HG02588 (cell line): Measurements from ENCODE around the gene ZNF746.

Experiments used
- ATAC-seq: cut with Tn5 transposase; IDR thresholded peaks from one replicate; pipeline ENCODE4 v1.9.1; 2021; ENCODE audit warnings: mild to moderate bottlenecking, moderate library complexity; ENCODE audit not compliant: unreplicated experiment

ZNF746 gene

DNA sequence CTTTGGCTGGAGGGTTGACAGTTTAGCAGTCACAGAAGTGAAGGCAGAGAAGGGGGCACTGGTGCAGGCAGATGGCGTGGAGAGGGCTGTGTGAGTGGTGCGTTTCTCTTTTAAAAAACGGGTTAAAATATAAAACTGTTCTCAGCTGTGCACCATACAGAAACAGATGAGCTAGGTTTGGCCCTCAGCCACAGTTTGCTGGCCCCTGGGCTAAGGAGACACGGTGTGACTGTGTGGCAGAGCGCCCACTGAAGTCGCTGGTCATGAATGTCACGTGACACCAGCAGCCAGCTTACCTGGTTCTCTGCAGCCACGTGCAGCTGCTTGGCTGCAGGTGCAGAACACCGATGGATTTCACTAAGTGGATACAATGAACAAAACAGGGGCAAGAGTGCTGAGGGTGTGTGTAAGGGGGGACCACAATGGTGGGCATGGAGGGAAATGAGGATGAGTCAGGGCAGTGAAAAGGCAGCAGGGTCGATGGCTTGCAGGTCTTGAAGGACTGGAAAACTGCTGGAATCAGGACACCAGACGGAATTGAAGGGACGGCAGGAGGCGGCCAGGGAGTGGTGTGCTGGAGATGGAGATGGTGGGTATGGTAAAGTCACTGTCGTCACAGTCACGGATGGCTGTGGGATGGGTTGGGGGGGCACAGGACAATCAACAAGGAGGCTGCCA, 7.4 kb downstream of the ZNF746 start:
- ATAC-seq: no peak

DNA sequence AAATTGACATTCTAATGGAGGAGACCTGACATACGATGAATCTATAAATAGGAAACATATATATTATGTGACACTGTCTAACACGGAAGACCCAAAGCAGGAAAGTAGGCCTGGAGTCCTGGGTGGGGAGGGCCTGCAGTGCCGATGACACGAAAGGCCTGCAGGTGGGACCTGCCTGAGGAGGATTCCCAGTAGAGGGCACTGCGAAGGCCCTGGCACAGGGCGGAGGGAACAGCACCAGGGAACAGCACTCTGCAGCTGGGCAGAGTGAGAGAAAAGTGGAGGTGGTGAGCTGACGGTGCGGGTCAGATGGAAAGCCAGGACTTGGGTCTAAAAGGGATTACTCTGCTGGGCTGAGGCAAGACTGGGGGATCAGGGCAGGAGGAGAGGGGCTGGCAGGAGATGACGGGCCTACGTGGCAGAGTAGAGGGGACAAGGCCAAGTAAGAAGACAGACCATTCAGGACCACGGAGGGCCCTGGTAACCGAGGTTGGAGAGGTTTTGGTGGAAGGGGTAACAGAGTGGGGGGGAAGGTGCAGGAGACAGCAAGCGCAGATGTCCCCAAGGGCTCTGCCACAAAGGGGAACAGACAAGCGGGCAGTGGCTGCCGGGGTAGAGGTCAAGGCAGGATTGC, 8.1 kb downstream of the ZNF746 start:
- ATAC-seq: no peak

- no peak for ATAC-seq
These were observed 18.0 kb downstream of the ZNF746 start for GRCh38 chr7:149479568-149479967.

GRCh38 chr7:149478754-149479153, 18.9 kb downstream of the ZNF746 start:
- ATAC-seq: no peak

DNA sequence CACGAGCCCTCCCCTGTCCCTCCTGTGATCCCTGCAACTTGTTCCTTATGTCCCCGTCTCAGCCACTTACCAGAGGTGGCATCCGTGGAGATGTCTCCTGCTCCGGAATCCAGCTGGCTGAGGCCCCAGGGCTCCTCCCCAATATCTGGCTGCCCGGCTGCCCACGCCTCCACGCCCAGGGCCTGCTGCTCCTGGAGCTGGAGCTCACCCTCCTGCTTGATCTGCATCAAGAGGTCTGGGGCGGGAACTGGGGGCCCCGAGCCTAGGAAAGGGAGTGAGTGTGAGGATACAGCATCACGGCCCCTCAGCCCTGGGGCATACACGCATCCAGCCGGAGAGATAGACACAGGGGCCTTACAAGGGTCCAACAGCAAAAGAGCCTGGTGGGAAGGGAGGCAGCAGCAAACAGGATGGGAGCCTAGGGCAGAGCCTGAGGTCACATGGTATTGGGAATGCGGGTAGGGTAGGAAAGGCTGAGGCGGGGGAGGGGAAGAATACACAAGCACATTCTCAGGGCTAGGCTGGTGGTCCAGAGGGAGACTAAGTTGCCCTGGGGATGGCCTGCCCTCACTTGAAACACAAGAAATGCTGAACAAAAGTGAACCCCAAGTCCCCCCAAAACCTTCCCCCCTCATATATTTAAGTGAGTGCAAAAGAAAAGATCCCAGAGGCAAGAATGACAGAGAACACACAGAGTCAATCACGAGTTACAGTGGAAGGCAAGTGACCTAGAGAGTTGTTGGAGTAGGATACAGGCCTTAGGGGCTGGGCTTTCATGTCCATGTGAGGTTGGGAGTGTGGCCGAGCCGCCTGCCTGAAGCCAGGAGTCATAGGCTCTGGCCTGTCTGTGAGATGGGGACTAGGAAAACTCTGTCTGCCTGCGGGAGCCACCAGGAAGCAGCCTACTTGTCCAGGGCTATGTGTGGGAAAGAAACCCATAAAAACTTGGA, 19.8 kb downstream of the ZNF746 start:
- ATAC-seq: no peak

- no peak for ATAC-seq
These were observed 20.8 kb downstream of the ZNF746 start for GRCh38 chr7:149476791-149477190.

DNA sequence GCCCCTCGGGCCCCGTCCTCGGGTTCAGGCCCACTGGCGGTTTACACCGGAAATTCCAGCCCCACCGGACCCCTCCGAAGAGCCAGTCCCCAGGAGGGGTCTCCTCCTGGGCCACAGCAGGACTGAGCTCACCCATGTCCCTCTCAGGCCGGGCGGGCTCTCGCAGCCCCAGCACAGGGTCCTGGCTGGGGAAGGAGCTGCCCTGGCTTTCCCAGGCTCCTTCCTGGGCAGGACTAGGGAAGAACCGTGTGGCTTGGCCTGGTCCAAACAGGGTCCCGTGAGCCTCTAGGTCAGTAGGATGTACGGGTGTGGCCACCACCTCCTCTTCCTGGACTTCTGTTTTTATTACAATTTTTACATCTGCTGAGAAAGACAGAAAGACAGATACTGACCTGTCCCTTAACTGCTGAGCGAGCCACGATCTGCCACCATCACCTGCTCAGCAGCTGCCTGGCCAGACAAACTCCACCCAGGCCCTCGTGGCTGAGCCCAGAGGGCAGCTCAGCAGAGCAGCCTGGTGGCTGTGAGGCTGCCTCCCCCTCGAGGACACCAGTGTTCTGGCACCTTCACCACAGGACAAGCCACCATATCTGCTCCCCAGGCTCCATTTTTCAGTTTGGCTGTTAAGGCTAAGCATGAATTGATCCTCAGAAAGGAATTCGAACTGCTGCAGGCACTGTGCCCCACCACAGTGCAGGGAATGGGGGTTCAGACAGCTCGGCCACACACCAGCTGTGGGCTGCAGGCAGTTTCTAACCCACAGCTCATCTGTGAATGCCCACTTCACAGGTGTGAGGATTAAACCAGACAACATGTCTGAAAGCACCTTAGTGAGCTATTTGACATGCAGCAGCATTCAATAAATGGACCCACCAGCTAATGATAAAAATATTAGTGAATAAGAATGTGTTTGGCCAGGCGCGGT, 22.2 kb downstream of the ZNF746 start:
- no peak for ATAC-seq

GRCh38 chr7:149474309-149475120, 23.1 kb downstream of the ZNF746 start:
- no peak for ATAC-seq

GRCh38 chr7:149473251-149473650, 24.4 kb downstream of the ZNF746 start:
- ATAC-seq: no peak

- ATAC-seq: no peak
These were observed 26.2 kb downstream of the ZNF746 start for GRCh38 chr7:149471289-149471953.

- ATAC-seq: no peak
These were observed 27.8 kb downstream of the ZNF746 start for GRCh38 chr7:149469806-149470205.

- no peak for ATAC-seq
These were observed 29.4 kb downstream of the ZNF746 start for GRCh38 chr7:149468208-149468607.

DNA sequence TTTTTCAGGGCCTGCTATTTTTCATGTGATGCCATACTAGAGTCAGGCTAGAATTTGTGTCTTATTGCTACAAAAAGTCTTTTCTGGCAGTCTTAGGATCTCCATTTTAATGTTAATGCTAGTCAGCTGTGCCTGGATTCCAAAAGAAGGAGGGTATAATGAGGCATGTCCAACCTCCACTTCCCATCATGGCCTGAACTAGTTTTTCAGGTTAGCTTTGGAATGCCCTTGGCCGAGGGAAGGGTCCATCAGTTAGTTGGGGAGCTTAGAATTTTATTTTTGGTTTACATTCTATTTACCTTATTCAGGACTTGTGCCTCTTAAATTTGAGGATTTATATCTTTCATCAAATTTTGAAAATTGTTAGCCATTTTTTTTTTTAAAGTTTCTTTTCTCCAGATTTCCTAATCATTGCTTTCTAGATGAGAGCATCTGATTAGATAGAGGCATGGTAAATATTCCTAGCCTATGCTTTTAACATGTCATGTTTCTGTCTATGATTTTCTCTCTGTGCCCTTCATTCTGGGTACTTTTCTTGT, 30.2 kb downstream of the ZNF746 start:
- ATAC-seq: no peak

- no peak for ATAC-seq
These were observed 31.2 kb downstream of the ZNF746 start for GRCh38 chr7:149466364-149466763.

DNA sequence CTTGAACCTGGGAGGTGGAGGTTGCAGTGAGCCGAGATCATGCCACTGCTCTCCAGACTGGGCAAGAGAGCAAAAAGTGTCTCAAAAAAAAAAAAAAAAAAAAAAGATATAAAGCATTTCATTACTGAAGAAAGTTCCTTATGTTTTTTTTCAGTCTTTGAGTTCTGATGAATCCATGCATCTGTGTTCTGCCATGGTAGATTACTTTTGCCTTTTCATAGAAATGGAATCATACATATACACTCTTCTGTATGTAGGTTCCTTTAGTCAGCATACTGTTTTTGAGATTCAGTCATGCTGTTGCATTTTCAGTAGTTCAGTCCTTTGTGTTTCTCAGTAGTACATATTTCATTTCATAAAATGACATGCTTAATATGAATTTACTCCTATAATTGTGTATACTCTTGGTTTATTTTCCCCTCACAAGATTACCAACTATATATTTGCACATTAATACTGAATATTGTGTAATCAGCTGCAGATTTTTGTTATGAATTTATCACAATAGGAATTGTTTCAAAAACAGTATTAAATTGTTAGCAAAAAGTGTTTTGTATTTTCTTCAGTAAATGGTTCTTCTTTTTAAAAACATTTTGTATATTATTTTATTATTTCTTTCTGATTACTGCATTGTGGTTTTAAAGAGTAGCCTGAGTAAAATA, 34.0 kb downstream of the ZNF746 start:
- no peak for ATAC-seq

DNA sequence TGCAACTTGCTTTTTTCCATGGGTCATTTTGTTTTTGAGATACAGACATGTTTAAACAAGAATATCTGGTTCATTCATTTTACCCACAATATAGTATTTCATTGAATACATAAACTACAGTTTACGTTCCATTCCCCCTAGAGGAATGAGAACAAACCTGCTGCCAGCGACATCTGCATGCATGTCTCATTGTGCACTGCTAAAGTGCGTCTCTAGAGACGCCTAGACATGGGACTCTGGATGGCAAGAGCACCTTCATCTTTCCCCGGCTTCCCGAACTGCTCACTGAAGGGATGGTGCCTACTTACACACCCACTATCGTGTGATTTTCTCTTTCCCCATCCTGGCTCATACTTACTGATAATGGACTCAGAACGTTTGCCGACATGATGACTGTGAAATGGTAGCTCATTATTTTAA, 35.5 kb downstream of the ZNF746 start:
- ATAC-seq: no peak

DNA sequence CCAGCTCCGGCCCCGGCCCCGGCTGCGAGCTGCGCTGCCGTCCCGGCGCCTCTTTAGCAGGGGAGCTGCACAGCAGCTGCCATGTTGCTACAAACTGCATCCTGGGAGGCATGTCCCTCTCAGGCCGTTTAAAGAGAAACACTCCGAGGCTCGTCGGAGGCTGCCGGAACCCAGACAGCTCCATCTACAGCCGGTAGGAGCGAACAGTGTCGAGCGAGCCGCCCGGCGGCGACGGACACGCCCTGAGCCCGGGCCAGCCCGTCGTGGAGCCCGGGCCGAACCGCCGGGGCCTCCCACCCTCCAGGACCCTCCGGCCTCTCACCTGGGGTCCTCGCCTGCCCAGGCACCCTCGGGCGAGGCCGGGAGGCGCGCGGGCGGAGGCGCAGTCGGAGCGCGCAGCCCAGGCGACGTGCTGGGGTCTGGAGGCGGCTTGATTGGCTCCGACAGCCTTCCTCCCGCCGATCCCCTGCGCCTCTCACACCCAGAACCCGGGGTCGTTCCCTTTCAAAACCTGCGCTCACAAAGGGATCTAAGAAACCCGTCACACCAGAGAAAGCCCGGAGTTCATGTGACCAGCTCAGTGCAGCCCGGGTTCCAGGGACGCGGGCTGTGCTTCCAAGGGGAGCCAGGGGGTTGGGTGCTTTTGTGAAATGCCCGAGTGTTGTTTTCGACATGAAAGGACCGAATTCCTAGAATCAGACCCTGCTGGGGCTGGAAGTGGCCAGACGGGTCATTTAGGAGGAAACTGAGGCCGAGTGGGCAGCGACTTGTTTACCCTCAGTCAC, 36.9 kb downstream of the ZNF746 start, which contains the start of gene ZNF777:
Gene ZNF777, minus strand, starts transcription at position 570 of the 785 bp plus-strand sequence. CDS start 5,040 bp downstream, outside the sequence.
- peak; percentile 91 for ATAC-seq
